ENCODE results near the gene GPR89A.

- no peak for TF ChIP-seq ZNF274 (IDR thresholded peaks at IDR 0.05; ENCODE audit: low read depth, low read length)
- TF ChIP-seq SUZ12 (IDR thresholded peaks at IDR 0.05; ENCODE audit: extremely low read depth, insufficient read depth, insufficient read length), result no peak
- no peak for TF ChIP-seq YY1 (IDR thresholded peaks at IDR 0.05; ENCODE audit: insufficient read depth, insufficient read length)
Measured at GRCh38 chr1:145717833-145718232, 110.0 kb downstream of the GPR89A start.

Data from NT2/D1 (cell line).